Measurements from ENCODE around the gene PRKAG2. TPM values are rescaled to one million over a fixed set of nuclear protein-coding genes. Genes with fewer than 3 reads are reported as not detected.

The PRKAG2 gene
- total RNA-seq, 4 donors from 2014 or later, result 38.8 to 94.4 (median 73.2) TPM

DNA sequence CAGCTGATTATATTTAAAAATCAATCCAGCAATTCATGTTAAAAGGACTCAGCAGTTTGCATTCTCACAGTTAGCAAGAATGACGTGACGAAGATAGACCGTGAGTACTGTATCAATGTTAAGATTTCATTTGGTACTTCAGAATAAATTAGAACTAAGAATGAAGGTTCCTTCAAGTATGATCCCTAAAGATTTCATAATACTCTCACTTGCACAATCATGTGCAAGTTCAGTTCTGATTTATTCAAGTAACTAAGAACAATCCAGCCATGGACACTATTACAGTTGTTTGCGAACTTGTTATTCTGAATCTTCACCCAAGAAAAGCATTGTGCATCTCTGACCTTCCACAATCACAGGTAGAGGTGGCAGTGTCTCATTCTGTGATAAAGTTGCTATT lies 365.0 kb downstream of the PRKAG2 start:
- TF ChIP-seq POLR2A (IDR thresholded peaks at IDR 0.05), result no peak
- TF ChIP-seq, protein P1, sequence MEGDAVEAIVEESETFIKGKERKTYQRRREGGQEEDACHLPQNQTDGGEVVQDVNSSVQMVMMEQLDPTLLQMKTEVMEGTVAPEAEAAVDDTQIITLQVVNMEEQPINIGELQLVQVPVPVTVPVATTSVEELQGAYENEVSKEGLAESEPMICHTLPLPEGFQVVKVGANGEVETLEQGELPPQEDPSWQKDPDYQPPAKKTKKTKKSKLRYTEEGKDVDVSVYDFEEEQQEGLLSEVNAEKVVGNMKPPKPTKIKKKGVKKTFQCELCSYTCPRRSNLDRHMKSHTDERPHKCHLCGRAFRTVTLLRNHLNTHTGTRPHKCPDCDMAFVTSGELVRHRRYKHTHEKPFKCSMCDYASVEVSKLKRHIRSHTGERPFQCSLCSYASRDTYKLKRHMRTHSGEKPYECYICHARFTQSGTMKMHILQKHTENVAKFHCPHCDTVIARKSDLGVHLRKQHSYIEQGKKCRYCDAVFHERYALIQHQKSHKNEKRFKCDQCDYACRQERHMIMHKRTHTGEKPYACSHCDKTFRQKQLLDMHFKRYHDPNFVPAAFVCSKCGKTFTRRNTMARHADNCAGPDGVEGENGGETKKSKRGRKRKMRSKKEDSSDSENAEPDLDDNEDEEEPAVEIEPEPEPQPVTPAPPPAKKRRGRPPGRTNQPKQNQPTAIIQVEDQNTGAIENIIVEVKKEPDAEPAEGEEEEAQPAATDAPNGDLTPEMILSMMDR (IDR thresholded peaks at IDR 0.05), result no peak
- no peaks in the 10 kb centered on the region for H3K27me3 ChIP-seq
- peaks cover 0 to 48% (median 0%) of the 10 kb centered on the region in 4 donors for H3K4me1 ChIP-seq
- no peak overlapping the region for H3K4me3 ChIP-seq
- H3K9me3 ChIP-seq, result no peaks in the 10 kb centered on the region
- H3K27ac ChIP-seq, result no peak overlapping the region
- no peaks in the 10 kb centered on the region for H3K36me3 ChIP-seq
- no peak for DNase-seq

DNA sequence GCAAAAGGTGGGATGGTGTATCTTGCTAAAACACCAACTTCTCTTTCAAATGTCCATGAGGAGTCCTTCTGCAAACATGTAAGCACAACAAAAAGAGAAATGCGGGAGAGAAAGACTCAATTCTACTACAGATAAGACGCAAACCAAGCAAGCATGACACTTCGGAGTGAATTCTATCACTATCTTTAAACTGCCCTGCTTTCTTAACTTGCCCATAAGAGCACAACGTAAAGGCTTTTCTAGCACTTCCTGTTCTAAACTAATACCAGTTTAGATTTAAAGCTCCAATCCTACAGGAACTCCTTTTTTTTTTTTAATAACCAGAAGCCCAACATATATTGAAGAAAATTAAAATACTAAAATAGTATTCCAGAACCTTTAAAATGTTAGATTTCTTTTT lies 365.6 kb downstream of the PRKAG2 start:
- no peak overlapping the region for H3K4me3 ChIP-seq
- H3K9me3 ChIP-seq, result no peaks in the 10 kb centered on the region
- no peak for DNase-seq
- peaks cover 0 to 41% (median 0%) of the 10 kb centered on the region in 4 donors for H3K4me1 ChIP-seq
- H3K27me3 ChIP-seq, result no peaks in the 10 kb centered on the region
- H3K36me3 ChIP-seq, result no peaks in the 10 kb centered on the region
- H3K27ac ChIP-seq, result no peak overlapping the region
- TF ChIP-seq POLR2A (IDR thresholded peaks at IDR 0.05), result no peak
- TF ChIP-seq, protein P1 (IDR thresholded peaks at IDR 0.05), result no peak

DNA sequence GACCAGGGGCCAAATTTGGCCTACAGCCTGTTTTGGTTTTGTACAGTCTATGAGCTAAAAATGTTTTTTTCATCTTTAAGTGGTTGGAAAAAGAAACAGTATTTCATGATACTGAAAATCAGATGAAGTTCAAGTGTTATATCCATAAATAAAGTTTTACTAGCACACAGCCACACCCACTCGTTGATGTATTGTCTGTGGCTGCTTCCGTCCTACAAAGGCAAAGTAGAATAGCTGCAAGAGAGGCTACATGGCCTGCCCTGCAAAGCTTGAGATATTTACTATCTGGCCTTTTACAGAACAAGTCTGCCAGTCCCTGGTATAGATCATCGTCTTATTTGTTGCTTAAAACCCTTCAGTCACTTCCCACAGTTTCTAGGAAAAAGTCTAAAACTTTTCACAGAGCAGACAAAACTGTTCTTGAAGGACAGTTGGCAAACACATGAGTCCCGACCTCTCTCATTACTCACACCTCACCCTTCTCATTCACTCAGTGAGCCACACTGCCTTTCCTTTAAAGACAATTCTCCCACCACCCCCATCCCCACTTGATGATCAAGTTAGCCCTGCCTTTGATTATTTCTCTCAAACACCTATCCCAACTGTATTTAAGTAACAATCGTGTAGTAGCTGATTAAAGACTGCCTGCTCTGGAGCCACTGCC lies 367.1 kb downstream of the PRKAG2 start:
- peaks cover 0 to 30% (median 0%) of the 10 kb centered on the region in 4 donors for H3K4me1 ChIP-seq
- no peak for DNase-seq

DNA sequence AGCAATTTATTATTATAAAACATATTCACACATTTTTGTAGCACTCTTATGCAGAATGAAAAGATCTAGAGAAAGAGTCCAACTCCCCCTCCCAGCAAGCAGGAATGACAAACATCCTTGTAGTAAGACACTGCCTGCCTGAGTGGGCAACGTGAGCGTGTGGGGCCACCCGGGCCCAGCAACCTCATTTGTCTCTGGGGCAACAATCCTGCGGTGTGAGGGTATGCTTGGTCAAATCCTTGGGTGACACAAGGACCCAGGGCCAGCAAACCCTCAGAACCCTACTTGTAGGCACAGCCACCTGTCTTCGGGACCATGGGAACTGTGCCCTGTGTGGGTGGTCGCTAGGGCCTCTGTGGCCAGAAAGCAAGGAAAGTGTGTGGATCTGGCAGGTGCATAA lies 367.9 kb downstream of the PRKAG2 start:
- H3K9me3 ChIP-seq, result no peaks in the 10 kb centered on the region
- H3K27ac ChIP-seq, result no peak overlapping the region
- no peak overlapping the region for H3K4me3 ChIP-seq
- H3K27me3 ChIP-seq, result no peaks in the 10 kb centered on the region
- no peaks in the 10 kb centered on the region for H3K36me3 ChIP-seq
- H3K4me1 ChIP-seq, result peaks cover 0 to 30% (median 0%) of the 10 kb centered on the region in 4 donors
- TF ChIP-seq, protein P1 (IDR thresholded peaks at IDR 0.05), result no peak
- TF ChIP-seq POLR2A (IDR thresholded peaks at IDR 0.05), result no peak
- no peak for DNase-seq

More for the DNA sequence above, 367.1 kb downstream of the PRKAG2 start:
- Histone ChIP-seq H3K4me3 (no peak overlapping the region), H3K36me3 (no peaks in the 10 kb centered on the region), H3K27ac (no peak overlapping the region), H3K9me3 (no peaks in the 10 kb centered on the region), H3K27me3 (no peaks in the 10 kb centered on the region)
- TF ChIP-seq, protein P1 (IDR thresholded peaks at IDR 0.05), result no peak

DNA sequence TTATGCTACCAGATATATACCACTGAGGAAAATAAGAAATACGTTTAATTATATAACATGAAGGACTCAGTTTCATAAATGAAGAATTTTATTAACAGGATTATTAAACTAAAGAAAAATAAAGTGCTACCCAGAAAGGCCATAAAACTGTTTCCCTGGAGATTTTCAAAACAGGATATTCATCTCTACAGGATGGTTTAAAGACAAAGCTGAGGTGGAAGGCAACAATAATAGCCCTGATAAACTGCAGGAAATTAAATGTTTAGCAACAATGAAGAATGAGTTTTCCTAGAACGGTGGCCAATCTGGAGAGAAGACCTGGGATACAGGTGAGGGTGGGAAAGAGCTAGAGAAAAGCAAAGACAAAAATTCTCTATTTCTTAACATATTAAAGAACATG lies 369.1 kb downstream of the PRKAG2 start:
- H3K27ac ChIP-seq, result no peak overlapping the region
- H3K4me3 ChIP-seq, result no peak overlapping the region
- H3K36me3 ChIP-seq, result no peaks in the 10 kb centered on the region
- no peaks in the 10 kb centered on the region for H3K27me3 ChIP-seq
- H3K9me3 ChIP-seq, result no peaks in the 10 kb centered on the region
- H3K4me1 ChIP-seq, result peaks cover 0 to 30% (median 0%) of the 10 kb centered on the region in 4 donors
- no peak for TF ChIP-seq POLR2A (IDR thresholded peaks at IDR 0.05)
- TF ChIP-seq, protein P1 (IDR thresholded peaks at IDR 0.05), result no peak
- no peak for DNase-seq

Measured in Peyer's patch (tissue), 4 donors.